Lung microvascular endothelial cell (primary cell): ENCODE results near the gene ZFX. TPM values are rescaled to one million over a fixed set of nuclear protein-coding genes. Genes with fewer than 3 reads are reported as not detected.

Experiments
- DNase-seq, 2 donors: peaks; one replicate each; pipeline versions ENCODE4 v3.0.0 to v3.0.0-alpha.2; 2010; ENCODE audit warnings: low read depth in 2 of 2
- total RNA-seq: library from RNA; depleted of rRNA; stranded (reverse); fragments of >200 nt; gene quantifications from 2 replicates; pipeline ENCODE4 v1.2.1, GENCODE V29; 2014

Gene ZFX
- total RNA-seq, 1 donor from 2014 or later: 31.5 TPM

GRCh38 chrX:24235084-24235710 lies 85.7 kb downstream of the ZFX start:
- no peak for DNase-seq

GRCh38 chrX:24241822-24242648 lies 92.5 kb downstream of the ZFX start:
- DNase-seq: peak; percentile 38 to 56

- DNase-seq: no peak
Observed at GRCh38 chrX:24242649-24243175, 93.2 kb downstream of the ZFX start.

GRCh38 chrX:24243188-24243587 lies 93.7 kb downstream of the ZFX start:
- DNase-seq: no peak

GRCh38 chrX:24243692-24244091 lies 94.2 kb downstream of the ZFX start:
- DNase-seq: peak in 1 of 2 donors; percentile 20

GRCh38 chrX:24245202-24245601 lies 95.7 kb downstream of the ZFX start:
- no peak for DNase-seq

GRCh38 chrX:24248042-24248441 lies 98.5 kb downstream of the ZFX start:
- no peak for DNase-seq

GRCh38 chrX:24253030-24253429 lies 103.5 kb downstream of the ZFX start:
- no peak for DNase-seq

GRCh38 chrX:24253469-24253868 lies 103.9 kb downstream of the ZFX start:
- DNase-seq: no peak

- no peak for DNase-seq
Observed at GRCh38 chrX:24257011-24257410, 107.5 kb downstream of the ZFX start.

- DNase-seq: peak; percentile 74 to 79
Observed at GRCh38 chrX:24259544-24260240, 110.2 kb downstream of the ZFX start.

- DNase-seq: peak; percentile 27 to 72
Observed at GRCh38 chrX:24260842-24261550, 111.5 kb downstream of the ZFX start.

- DNase-seq: no peak
Observed at GRCh38 chrX:24262309-24262708, 112.8 kb downstream of the ZFX start.

GRCh38 chrX:24264383-24264782 lies 114.9 kb downstream of the ZFX start:
- DNase-seq: peak in 1 of 2 donors; percentile 19

Other genes with a start within 250 kb of the ZFX start
- 4.4 and 4.6 TPM in 2 replicates for gene APOO, start 241.8 kb upstream of the ZFX start, total RNA-seq
- not detected in 2 replicates for gene CXorf58, start 241.7 kb upstream of the ZFX start, total RNA-seq
- gene KLHL15, start 122.5 kb upstream of the ZFX start, total RNA-seq: 5.0 and 7.1 TPM in 2 replicates
- 155 and 228 TPM in 2 replicates for gene EIF2S3, start 94.8 kb upstream of the ZFX start, total RNA-seq
- gene SUPT20HL2, start 164.3 kb downstream of the ZFX start, total RNA-seq: not detected in 2 replicates
- gene SUPT20HL1, start 210.9 kb downstream of the ZFX start, total RNA-seq: not detected in 2 replicates